Measurements from ENCODE around the gene KRT33A.
"Not testable (repeated sequence)": the region's sequence is repeated elsewhere in the genome, so short reads cannot be mapped to it uniquely, and the experiment has no call there.

KRT33A gene

GRCh38 chr17:41360296-41360995 lies 9.8 kb upstream of the KRT33A start:
- no peaks in the 10 kb centered on the region for H3K36me3 ChIP-seq (ENCODE audit: insufficient read depth, low read length)
- no peaks in the 10 kb centered on the region for H3K4me1 ChIP-seq (ENCODE audit: control insufficient read depth, insufficient read depth, low read length)
- no peaks in the 10 kb centered on the region for H3K9me3 ChIP-seq (replicated peaks; ENCODE audit: low read length)
- no peak overlapping the region for H3K4me2 ChIP-seq (ENCODE audit: low read length)
- no peaks in the 10 kb centered on the region for H3K27me3 ChIP-seq (ENCODE audit: control insufficient read depth, insufficient read depth, low read length)
- H3K9ac ChIP-seq (ENCODE audit: low read depth, low read length), result no peak overlapping the region
- no peak overlapping the region for H3K4me3 ChIP-seq (ENCODE audit: low read length)

- peaks cover 10% of the 10 kb centered on the region for H3K27me3 ChIP-seq (ENCODE audit: control insufficient read depth, insufficient read depth, low read length)
- H3K4me2 ChIP-seq (ENCODE audit: low read length), result no peak overlapping the region
- no peak overlapping the region for H3K4me3 ChIP-seq (ENCODE audit: low read length)
- H3K9ac ChIP-seq (ENCODE audit: low read depth, low read length), result no peak overlapping the region
- no peaks in the 10 kb centered on the region for H3K4me1 ChIP-seq (ENCODE audit: control insufficient read depth, insufficient read depth, low read length)
- no peaks in the 10 kb centered on the region for H3K9me3 ChIP-seq (replicated peaks; ENCODE audit: low read length)
- H3K36me3 ChIP-seq (ENCODE audit: insufficient read depth, low read length), result no peaks in the 10 kb centered on the region
Measured at GRCh38 chr17:41354536-41354935, 3.9 kb upstream of the KRT33A start.

GRCh38 chr17:41352597-41353366 lies 2.2 kb upstream of the KRT33A start:
- H3K4me3 ChIP-seq (ENCODE audit: low read length), result no peak overlapping the region
- no peaks in the 10 kb centered on the region for H3K9me3 ChIP-seq (replicated peaks; ENCODE audit: low read length)
- no peaks in the 10 kb centered on the region for H3K4me1 ChIP-seq (ENCODE audit: control insufficient read depth, insufficient read depth, low read length)
- no peak overlapping the region for H3K4me2 ChIP-seq (ENCODE audit: low read length)
- H3K36me3 ChIP-seq (ENCODE audit: insufficient read depth, low read length), result no peaks in the 10 kb centered on the region
- no peak overlapping the region for H3K9ac ChIP-seq (ENCODE audit: low read depth, low read length)
- peaks cover 10% of the 10 kb centered on the region for H3K27me3 ChIP-seq (ENCODE audit: control insufficient read depth, insufficient read depth, low read length)

- H3K9ac ChIP-seq (ENCODE audit: low read depth, low read length), result no peak overlapping the region
- no peaks in the 10 kb centered on the region for H3K9me3 ChIP-seq (replicated peaks; ENCODE audit: low read length)
- H3K4me1 ChIP-seq (ENCODE audit: control insufficient read depth, insufficient read depth, low read length), result no peaks in the 10 kb centered on the region
- H3K36me3 ChIP-seq (ENCODE audit: insufficient read depth, low read length), result no peaks in the 10 kb centered on the region
- peaks cover 10% of the 10 kb centered on the region for H3K27me3 ChIP-seq (ENCODE audit: control insufficient read depth, insufficient read depth, low read length)
- no peak overlapping the region for H3K4me2 ChIP-seq (ENCODE audit: low read length)
- H3K4me3 ChIP-seq (ENCODE audit: low read length), result no peak overlapping the region
Measured at GRCh38 chr17:41351177-41351576, 549 bp upstream of the KRT33A start.

- Histone ChIP-seq H3K36me3 (ENCODE audit: insufficient read depth, low read length) (no peaks in the 10 kb centered on the region), H3K4me2 (ENCODE audit: low read length) (no peak overlapping the region), H3K4me1 (ENCODE audit: control insufficient read depth, insufficient read depth, low read length) (no peaks in the 10 kb centered on the region), H3K9me3 (replicated peaks; ENCODE audit: low read length) (no peaks in the 10 kb centered on the region), H3K4me3 (ENCODE audit: low read length) (no peak overlapping the region), H3K9ac (ENCODE audit: low read depth, low read length) (no peak overlapping the region), H3K27me3 (ENCODE audit: control insufficient read depth, insufficient read depth, low read length) (peaks cover 16% of the 10 kb centered on the region)
Measured at GRCh38 chr17:41347869-41348760, 2.5 kb downstream of the KRT33A start.

- H3K4me3 ChIP-seq (ENCODE audit: low read length); H3K27me3 ChIP-seq (ENCODE audit: control insufficient read depth, insufficient read depth, low read length); H3K4me1 ChIP-seq (ENCODE audit: control insufficient read depth, insufficient read depth, low read length); H3K4me2 ChIP-seq (ENCODE audit: low read length); H3K36me3 ChIP-seq (ENCODE audit: insufficient read depth, low read length); H3K9me3 ChIP-seq (replicated peaks; ENCODE audit: low read length); H3K9ac ChIP-seq (ENCODE audit: low read depth, low read length): not testable (repeated sequence)
Measured at GRCh38 chr17:41346421-41346820, 4.2 kb downstream of the KRT33A start.

- Histone ChIP-seq H3K9ac (ENCODE audit: low read depth, low read length) (no peak overlapping the region), H3K4me3 (ENCODE audit: low read length) (no peak overlapping the region), H3K36me3 (ENCODE audit: insufficient read depth, low read length) (no peaks in the 10 kb centered on the region), H3K27me3 (ENCODE audit: control insufficient read depth, insufficient read depth, low read length) (peaks cover 7% of the 10 kb centered on the region), H3K4me2 (ENCODE audit: low read length) (no peak overlapping the region), H3K4me1 (ENCODE audit: control insufficient read depth, insufficient read depth, low read length) (no peaks in the 10 kb centered on the region), H3K9me3 (replicated peaks; ENCODE audit: low read length) (no peaks in the 10 kb centered on the region)
Measured at GRCh38 chr17:41345992-41346391, 4.6 kb downstream of the KRT33A start.

GRCh38 chr17:41343029-41343428 lies 7.6 kb downstream of the KRT33A start:
- H3K4me1 ChIP-seq (ENCODE audit: control insufficient read depth, insufficient read depth, low read length), result no peaks in the 10 kb centered on the region
- H3K4me3 ChIP-seq (ENCODE audit: low read length), result no peak overlapping the region
- H3K9ac ChIP-seq (ENCODE audit: low read depth, low read length), result no peak overlapping the region
- no peaks in the 10 kb centered on the region for H3K9me3 ChIP-seq (replicated peaks; ENCODE audit: low read length)
- no peaks in the 10 kb centered on the region for H3K36me3 ChIP-seq (ENCODE audit: insufficient read depth, low read length)
- H3K4me2 ChIP-seq (ENCODE audit: low read length), result no peak overlapping the region
- peaks cover 7% of the 10 kb centered on the region for H3K27me3 ChIP-seq (ENCODE audit: control insufficient read depth, insufficient read depth, low read length)

GRCh38 chr17:41340934-41341861 lies 9.4 kb downstream of the KRT33A start:
- H3K36me3 ChIP-seq (ENCODE audit: insufficient read depth, low read length), result no peaks in the 10 kb centered on the region
- no peaks in the 10 kb centered on the region for H3K4me1 ChIP-seq (ENCODE audit: control insufficient read depth, insufficient read depth, low read length)
- H3K4me3 ChIP-seq (ENCODE audit: low read length), result no peak overlapping the region
- peaks cover 7% of the 10 kb centered on the region for H3K27me3 ChIP-seq (ENCODE audit: control insufficient read depth, insufficient read depth, low read length)
- H3K4me2 ChIP-seq (ENCODE audit: low read length), result no peak overlapping the region
- H3K9ac ChIP-seq (ENCODE audit: low read depth, low read length), result no peak overlapping the region
- no peaks in the 10 kb centered on the region for H3K9me3 ChIP-seq (replicated peaks; ENCODE audit: low read length)

- H3K4me1 ChIP-seq (ENCODE audit: control insufficient read depth, insufficient read depth, low read length), result no peaks in the 10 kb centered on the region
- H3K4me2 ChIP-seq (ENCODE audit: low read length), result no peak overlapping the region
- H3K9me3 ChIP-seq (replicated peaks; ENCODE audit: low read length), result no peaks in the 10 kb centered on the region
- H3K27me3 ChIP-seq (ENCODE audit: control insufficient read depth, insufficient read depth, low read length), result peaks cover 4% of the 10 kb centered on the region
- H3K4me3 ChIP-seq (ENCODE audit: low read length), result no peak overlapping the region
- no peak overlapping the region for H3K9ac ChIP-seq (ENCODE audit: low read depth, low read length)
- H3K36me3 ChIP-seq (ENCODE audit: insufficient read depth, low read length), result no peaks in the 10 kb centered on the region
Measured at GRCh38 chr17:41340494-41340893, 10.1 kb downstream of the KRT33A start.

All from skeletal muscle satellite cell (primary cell).